Measurements from ENCODE around the gene KLHL26. TPM values are rescaled to one million over a fixed set of nuclear protein-coding genes. Genes with fewer than 3 reads are reported as not detected.

Gene KLHL26
- total and polyA plus RNA-seq, 9 of the 15 experiments (the other 6 are each of a cell fraction or from before 2014, with no cell fraction given) = 0.13 to 13.3 (median 1.4) TPM

GRCh38 chr19:18663940-18664530, 27.2 kb downstream of the KLHL26 start (continued):
- TF ChIP-seq FOXK1 (CRISPR knock-in tag; IDR thresholded peaks at IDR 0.05; ENCODE audit: borderline replicate concordance) (no peak), MAFK (IDR thresholded peaks at IDR 0.05; ENCODE audit: low read length) (no peak)
- TF ChIP-seq, protein P1, sequence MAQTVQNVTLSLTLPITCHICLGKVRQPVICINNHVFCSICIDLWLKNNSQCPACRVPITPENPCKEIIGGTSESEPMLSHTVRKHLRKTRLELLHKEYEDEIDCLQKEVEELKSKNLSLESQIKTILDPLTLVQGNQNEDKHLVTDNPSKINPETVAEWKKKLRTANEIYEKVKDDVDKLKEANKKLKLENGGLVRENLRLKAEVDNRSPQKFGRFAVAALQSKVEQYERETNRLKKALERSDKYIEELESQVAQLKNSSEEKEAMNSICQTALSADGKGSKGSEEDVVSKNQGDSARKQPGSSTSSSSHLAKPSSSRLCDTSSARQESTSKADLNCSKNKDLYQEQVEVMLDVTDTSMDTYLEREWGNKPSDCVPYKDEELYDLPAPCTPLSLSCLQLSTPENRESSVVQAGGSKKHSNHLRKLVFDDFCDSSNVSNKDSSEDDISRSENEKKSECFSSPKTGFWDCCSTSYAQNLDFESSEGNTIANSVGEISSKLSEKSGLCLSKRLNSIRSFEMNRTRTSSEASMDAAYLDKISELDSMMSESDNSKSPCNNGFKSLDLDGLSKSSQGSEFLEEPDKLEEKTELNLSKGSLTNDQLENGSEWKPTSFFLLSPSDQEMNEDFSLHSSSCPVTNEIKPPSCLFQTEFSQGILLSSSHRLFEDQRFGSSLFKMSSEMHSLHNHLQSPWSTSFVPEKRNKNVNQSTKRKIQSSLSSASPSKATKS (CRISPR knock-in tag; IDR thresholded peaks at IDR 0.05) = no peak

DNA sequence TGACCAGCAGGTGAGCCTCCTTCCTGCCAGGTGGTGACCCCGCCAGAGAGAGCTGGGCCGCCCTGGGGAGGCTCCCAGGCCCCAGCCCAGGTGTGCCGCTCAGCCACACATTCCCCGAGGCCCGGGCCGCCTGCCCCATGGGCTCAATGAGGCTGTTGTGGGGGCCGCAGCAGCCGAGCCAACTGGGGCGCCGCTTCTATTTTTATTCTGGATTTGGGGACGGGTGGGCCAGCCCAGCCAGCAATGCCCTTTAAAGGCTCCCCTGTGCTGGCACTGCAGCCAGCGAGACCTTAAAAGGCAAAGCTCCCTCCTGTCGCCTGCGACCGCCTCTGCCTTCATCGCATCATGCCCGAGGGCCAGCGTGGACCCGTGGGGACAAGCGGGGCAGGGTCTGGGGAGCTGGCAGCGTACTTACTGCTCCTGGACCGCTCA, 29.0 kb downstream of the KLHL26 start:
- 89% methylated on average over 19 of the region's 22 CpGs for WGBS (ENCODE audit: insufficient coverage, low coverage, missing lambda C conversion rate)
- Histone ChIP-seq H3K27ac (ENCODE audit: extremely low read depth, low read depth, low read length) (no peak overlapping the region), H3K4me3 (no peak overlapping the region), H3K36me3 (ENCODE audit: control insufficient read depth, insufficient read depth, low read length) (peaks cover 20% of the 10 kb centered on the region; the same call in 2 of the 3 replicates), H3K27me3 (ENCODE audit: control insufficient read depth in 2 of 2, insufficient read depth in 2 of 2, low read length in 2 of 2) (no peaks in the 10 kb centered on the region), H3K9me1 (ENCODE audit: control insufficient read depth, insufficient read depth, low read length) (no peaks in the 10 kb centered on the region), H3K4me1 (replicated peaks in 1 of 2; ENCODE audit: control insufficient read depth in 2 of 2, insufficient read depth in 2 of 2, low read length in 2 of 2) (peaks cover 0 to 22% of the 10 kb centered on the region in 2 experiments; a peak in 1 of 5 replicates), H2AFZ (ENCODE audit: low read depth, low read length) (no peak overlapping the region), H4K20me1 (replicated peaks; ENCODE audit: control insufficient read depth, insufficient read depth, low read length) (peaks cover 7% of the 10 kb centered on the region; the same call in 1 of the 2 replicates), H3K9ac (ENCODE audit: insufficient read depth in 1 of 2, low read depth in 2 of 2, low read length in 2 of 2) (no peak overlapping the region; a peak in 1 of 4 replicates), H3K79me2 (ENCODE audit: control insufficient read depth, insufficient read depth, low read length) (no peaks in the 10 kb centered on the region), H3K9me3 (replicated peaks; ENCODE audit: control insufficient read depth, insufficient read depth, low read depth, low read length) (no peaks in the 10 kb centered on the region), H3K4me2 (ENCODE audit: insufficient read depth, low read length) (no peak overlapping the region)
- intact Hi-C loops (cut with micrococcal nuclease) (no loop called here), in situ Hi-C loops (cut with MboI) (no loop called here)
- ChIA-PET CTCF (ENCODE audit: low intra/inter-chr PET ratio) (no interaction called here), POLR2A (no interaction called here)
- no peak for DNase-seq (ENCODE audit: extremely low read depth in 1 of 4, low spot score in 3 of 4)
- BruUV-seq (replicated peaks) = no TSS peak
- ATAC-seq = no peak
- no peak for FAIRE-seq
- TF ChIP-seq SP1 (CRISPR knock-in tag; IDR thresholded peaks at IDR 0.05) (no peak), DDX20 (tag; IDR thresholded peaks at IDR 0.05; ENCODE audit: low read depth) (no peak), C11orf30 (IDR thresholded peaks at IDR 0.05; ENCODE audit: low read depth) (no peak), ZNF589 (CRISPR knock-in tag; IDR thresholded peaks at IDR 0.05; ENCODE audit: low read depth) (no peak), ILF3 (IDR thresholded peaks at IDR 0.05; ENCODE audit: borderline replicate concordance) (no peak)
- TF ChIP-seq, protein P2, sequence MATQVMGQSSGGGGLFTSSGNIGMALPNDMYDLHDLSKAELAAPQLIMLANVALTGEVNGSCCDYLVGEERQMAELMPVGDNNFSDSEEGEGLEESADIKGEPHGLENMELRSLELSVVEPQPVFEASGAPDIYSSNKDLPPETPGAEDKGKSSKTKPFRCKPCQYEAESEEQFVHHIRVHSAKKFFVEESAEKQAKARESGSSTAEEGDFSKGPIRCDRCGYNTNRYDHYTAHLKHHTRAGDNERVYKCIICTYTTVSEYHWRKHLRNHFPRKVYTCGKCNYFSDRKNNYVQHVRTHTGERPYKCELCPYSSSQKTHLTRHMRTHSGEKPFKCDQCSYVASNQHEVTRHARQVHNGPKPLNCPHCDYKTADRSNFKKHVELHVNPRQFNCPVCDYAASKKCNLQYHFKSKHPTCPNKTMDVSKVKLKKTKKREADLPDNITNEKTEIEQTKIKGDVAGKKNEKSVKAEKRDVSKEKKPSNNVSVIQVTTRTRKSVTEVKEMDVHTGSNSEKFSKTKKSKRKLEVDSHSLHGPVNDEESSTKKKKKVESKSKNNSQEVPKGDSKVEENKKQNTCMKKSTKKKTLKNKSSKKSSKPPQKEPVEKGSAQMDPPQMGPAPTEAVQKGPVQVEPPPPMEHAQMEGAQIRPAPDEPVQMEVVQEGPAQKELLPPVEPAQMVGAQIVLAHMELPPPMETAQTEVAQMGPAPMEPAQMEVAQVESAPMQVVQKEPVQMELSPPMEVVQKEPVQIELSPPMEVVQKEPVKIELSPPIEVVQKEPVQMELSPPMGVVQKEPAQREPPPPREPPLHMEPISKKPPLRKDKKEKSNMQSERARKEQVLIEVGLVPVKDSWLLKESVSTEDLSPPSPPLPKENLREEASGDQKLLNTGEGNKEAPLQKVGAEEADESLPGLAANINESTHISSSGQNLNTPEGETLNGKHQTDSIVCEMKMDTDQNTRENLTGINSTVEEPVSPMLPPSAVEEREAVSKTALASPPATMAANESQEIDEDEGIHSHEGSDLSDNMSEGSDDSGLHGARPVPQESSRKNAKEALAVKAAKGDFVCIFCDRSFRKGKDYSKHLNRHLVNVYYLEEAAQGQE (IDR thresholded peaks at IDR 0.05; ENCODE audit: borderline replicate concordance) = no peak
- TF ChIP-seq, protein P2 (CRISPR knock-in tag; IDR thresholded peaks at IDR 0.05; ENCODE audit: low read depth) = no peak
